Left colon (tissue), 2 donors: ENCODE data around the gene GOLGA8J. TPM values are rescaled to one million over a fixed set of nuclear protein-coding genes. Genes with fewer than 3 reads are reported as not detected.
A peak's percentile ranks its signal among the peaks of the same experiment; 100 is the strongest.
"Not testable (repeated sequence)": the region's sequence is repeated elsewhere in the genome, so short reads cannot be mapped to it uniquely, and the experiment has no call there.

ENCODE experiments used
- ATAC-seq: fragments of 200-7000 bp; cut with Tn5 transposase; one replicate; pipeline ENCODE4 v1.9.1; 2020; ENCODE audit warnings: mild to moderate bottlenecking, moderate library complexity
- DNase-seq, 2 donors: peaks; one replicate each; pipeline ENCODE4 v3.0.0-alpha.2; 2020
- intact Hi-C, 2 donors: fragments of 100-400 bp; cut with DNase I in 1 of 2; cut with micrococcal nuclease in 1 of 2; formaldehyde crosslinking; loops; one replicate each; pipeline versions ENCODE4 v1.11.2 to v1.14.0; 2022; cut with DNase I, micrococcal nuclease
- long read RNA-seq: library from polyadenylated mRNA; unstranded; transcript quantifications from one replicate; pipeline ENCODE4 v2.0.0, GENCODE V29; 2021
- total RNA-seq, 2 donors: library from RNA; stranded (reverse); fragmentation: NEBNext Ultra II Directional; extraction: Animal tissue kit (Norgen Biotek cat#: 25700); gene quantifications; one replicate each; pipeline ENCODE4 v1.2.1, GENCODE V29; 2021
- donor health status: DM: no; HTN: no; CAD: no.
- donor health status: DM: yes; HTN: yes; CAD: no.

GOLGA8J gene, protein sequence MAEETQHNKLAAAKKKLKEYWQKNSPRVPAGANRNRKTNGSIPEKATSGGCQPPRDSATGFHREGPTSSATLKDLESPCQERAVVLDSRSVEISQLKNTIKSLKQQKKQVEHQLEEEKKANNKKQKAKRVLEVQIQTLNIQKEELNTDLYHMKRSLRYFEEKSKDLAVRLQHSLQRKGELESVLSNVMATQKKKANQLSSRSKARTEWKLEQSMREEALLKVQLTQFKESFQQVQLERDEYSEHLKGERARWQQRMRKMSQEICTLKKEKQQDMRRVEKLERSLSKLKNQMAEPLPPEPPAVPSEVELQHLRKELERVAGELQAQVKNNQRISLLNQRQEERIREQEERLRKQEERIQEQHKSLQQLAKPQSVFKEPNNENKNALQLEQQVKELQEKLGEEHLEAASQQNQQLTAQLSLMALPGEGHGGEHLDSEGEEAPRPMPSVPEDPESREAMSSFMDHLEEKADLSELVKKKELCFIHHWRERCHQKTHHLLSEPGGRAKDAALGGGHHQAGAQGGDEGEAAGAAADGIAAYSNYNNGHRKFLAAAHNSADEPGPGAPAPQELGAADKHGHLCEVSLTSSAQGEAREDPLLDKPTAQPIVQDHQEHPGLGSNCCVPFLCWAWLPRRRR
- total RNA-seq: not detected
- long read RNA-seq: 0 reads

DNA sequence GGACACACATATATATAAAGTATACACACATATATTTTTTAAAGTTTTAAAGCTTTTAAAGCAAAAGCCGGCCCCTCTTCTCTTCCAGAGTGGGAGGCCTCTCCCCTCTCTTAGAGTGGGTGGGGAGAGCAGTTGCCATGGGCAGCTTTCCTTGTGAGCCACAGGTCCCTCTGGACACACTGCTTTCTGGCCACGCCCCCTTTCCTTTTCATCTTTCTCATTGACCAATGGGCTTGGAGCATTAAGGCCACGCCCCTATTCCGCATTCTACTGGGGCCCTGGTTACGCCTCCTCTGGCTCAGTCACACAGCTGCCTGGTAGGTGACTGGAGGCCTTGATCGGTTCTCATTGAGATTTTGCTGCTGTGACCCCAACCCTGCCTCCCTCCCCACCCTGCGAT, at the start of gene GOLGA8J:
TSS of gene GOLGA8J (plus strand) at position 301 of the 400 bp plus-strand sequence. CDS start at position 399, 98 bp downstream.
- DNase-seq, ATAC-seq, intact Hi-C loops: not testable (repeated sequence)

DNA sequence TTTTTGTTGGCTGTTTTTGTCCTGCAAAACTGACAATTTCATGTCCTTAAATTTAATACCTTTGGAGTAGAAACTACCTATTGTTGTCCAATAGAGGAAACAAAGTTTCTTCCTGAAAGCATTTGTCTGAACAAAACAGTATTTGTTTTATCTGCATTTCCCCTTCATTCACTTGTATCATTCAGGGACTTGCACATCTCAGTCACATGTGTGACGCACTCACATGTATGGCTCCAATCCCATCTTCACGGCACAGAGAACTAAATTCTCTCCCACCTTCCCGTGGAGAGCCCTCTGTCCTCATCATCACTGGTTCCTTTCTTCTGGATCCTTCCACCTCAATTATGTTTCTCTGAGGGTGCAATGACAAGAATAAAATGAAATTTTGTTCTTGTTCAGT, 49.5 kb upstream of the GOLGA8J start:
- ATAC-seq (no peak), DNase-seq (no peak)
- intact Hi-C loops: no loop called here

DNA sequence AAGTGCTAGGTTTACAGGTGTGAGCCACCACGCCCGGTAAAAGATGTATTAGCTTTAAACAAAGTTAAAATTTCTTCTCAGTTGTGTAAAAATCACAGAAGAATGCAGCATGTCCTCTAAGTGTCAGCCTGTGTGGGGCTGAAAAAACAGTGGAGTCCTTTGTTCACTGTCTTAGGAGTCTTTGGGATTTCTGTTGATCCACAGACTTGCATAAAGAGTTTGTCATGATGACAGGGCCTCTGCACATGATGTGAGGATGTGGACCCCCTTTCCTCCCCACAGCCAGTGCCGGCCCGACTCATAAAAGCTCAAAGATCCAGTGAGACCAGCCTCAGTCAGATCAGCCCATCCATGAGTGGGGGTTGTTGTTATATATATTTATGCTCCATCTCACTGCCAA, 49.0 kb upstream of the GOLGA8J start:
- intact Hi-C loops: no loop called here
- ATAC-seq: no peak
- no peak for DNase-seq

DNA sequence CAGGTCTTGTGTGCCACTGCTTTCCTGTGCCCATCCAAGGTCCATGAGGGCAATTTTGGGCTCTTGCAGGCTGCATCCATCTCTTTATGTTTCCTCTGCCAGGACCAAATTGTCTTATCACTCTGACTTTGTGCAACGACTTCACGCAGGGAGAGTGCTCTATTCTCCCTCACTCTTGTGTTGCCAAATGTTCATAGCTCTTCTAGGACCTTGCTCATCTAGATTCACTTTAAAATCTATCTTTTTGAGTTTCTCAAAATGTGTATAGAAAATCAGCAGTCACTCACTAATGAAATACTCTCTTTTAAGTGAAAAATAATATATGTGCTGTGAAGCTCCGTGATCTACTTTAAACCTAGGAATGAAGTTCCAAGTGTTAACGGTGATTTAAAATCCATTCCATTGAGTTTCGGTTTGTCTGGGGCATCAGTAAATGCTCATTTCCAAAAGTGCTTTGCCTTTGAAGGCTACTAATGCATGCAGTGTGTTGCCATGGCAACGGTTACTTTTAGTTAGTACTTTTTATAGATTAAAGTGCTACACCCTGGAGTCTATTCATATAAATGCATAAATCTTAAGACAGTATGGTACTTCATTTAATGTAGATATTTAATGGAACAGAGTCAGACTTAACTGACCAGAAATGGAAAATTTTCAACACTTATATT, 46.6 kb upstream of the GOLGA8J start:
- ATAC-seq (no peak), DNase-seq (no peak)

DNA sequence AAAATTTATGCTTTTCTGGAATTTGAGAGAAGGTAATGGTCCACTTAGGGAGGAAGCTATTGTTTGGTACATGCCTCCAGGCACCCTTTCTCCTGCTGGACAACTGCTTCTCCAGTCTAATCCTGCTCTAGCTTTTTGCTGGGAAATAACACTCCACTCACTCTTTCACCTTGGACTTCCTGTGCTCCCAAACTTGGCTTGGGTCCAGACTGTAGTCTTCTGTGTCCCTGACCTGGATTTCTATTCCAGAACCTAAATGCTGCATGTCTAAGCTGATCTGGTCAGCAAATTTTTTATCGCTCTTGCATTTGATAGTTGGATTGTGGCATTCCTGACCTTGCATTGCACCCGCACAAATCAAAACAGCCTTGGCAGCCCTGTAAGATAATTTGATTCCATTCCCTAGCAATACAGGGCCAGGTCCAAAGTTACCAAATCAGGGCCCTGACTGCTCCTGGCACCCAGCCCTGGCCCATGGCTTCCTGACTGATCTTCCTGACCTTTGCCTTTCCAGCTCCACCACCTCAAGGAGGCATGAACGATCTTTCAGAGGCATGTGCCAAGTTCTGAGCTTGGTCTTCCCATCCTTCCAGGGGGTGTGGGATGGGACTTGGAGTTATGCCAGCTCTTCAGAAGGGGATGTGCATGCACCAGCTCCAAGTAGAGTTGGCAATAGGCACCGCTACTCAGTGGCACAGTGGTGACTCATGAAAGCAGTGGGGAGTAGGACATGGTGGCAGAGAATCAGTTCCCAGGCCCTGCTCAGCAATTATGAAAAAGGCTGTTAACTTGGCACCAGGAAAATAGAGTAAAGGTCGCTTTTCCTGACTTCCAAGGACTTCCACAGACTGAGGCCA, 43.9 kb upstream of the GOLGA8J start:
- ATAC-seq (peak; percentile 87), DNase-seq (peak in 1 of 2 donors; percentile 57)
- intact Hi-C loops: no loop called here

More for the DNA sequence above, 46.6 kb upstream of the GOLGA8J start:
- intact Hi-C loops: no loop called here

DNA sequence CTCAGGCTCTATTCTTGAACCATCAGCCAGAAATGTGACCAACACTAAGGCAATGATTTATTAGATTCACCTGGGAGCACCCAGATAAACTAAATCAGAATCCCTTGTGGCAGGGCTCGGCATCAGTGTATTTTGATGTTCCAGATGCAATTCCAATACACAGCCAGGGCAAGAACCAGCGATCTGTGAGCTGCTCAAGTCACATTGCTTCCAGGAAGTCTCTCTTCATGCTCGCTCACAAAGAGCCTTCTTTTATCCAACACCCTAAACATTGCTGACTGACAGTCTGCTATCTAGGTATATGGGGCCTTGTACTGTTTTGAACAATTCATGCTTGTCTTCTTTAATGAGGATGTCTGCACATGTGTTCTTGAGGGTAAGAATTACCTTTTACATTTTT, 40.9 kb upstream of the GOLGA8J start:
- DNase-seq (no peak), ATAC-seq (no peak)
- intact Hi-C loops: no loop called here

DNA sequence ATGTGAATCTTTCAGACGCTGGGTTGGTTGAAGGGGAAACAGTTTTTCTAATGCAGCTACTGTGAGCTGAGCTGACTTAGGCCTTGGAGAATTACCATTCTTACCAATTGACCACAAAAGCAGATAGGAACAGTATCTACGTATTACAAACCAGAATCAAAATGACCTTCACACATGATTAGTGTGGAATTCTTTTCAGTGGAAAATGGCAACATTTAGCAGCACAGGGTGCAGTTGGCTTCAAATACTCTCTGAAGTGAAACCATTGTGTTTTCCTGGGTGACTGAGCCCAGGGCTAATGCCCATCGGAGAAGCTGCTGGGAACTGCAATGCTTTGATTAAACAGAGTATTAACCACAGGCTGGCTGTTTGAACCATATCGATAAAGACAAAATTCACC, 40.2 kb upstream of the GOLGA8J start:
- DNase-seq (no peak), ATAC-seq (no peak)
- intact Hi-C loops: no loop called here

DNA sequence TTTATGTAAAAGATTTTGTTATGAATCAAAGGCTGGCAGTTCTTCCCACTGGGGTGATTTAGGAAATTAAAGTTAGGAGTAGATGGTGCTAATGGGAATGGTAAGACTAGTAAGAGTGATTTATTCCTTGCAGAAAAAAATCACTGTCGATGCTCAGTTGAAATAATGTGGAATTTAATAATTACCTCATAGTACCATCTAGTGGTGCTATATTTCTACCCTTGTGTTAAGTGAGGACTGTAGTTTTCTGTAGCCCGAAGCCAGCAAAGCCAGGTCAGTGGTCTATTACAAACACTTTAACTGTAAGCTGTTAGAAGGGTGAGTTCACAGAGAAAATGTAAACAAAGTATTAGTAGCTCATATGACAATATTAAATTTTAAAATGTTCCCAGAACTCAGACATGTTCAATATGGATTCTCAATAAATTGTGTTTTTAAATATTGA, 39.5 kb upstream of the GOLGA8J start:
- DNase-seq (no peak), ATAC-seq (no peak)

DNA sequence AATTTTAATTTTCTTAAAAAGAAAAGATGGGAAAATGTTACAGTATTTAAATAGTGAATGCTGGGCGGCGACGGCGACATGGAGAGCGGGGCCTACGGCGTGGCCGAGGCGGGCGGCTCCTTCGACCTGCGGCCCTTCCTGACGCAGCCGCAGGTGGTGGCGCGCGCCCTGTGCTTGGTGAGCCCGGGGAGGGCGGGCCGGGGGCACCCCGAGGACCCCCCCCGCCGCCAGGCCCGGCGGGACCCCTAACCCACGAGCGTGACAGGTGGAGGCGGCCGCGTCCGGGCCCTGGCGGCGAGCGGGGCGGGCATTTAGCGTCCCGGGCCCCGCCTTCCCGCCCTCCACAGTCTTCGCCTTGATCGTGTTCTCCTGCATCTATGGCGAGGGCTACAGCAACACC, 38.4 kb upstream of the GOLGA8J start:
- intact Hi-C loops: no loop called here
- ATAC-seq (peak; percentile 14), DNase-seq (peak in 1 of 2 donors; percentile 31)

More for the DNA sequence above, 39.5 kb upstream of the GOLGA8J start:
- intact Hi-C loops: no loop called here

DNA sequence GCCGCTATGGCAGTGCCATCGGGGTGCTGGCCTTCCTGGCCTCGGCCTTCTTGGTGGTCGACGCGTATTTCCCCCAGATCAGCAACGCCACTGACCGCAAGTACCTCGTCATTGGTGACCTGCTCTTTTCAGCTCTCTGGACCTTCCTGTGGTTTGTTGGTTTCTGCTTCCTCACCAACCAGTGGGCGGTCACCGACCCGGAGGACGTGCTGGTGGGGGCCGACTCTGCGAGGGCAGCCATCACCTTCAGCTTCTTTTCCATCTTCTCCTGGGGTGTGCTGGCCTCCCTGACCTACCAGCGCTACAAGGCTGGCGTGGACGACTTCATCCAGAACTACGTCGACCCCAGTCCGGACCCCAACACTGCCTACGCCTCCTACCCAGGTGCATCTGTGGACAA, 37.9 kb upstream of the GOLGA8J start:
- DNase-seq, ATAC-seq, intact Hi-C loops: not testable (repeated sequence)

DNA sequence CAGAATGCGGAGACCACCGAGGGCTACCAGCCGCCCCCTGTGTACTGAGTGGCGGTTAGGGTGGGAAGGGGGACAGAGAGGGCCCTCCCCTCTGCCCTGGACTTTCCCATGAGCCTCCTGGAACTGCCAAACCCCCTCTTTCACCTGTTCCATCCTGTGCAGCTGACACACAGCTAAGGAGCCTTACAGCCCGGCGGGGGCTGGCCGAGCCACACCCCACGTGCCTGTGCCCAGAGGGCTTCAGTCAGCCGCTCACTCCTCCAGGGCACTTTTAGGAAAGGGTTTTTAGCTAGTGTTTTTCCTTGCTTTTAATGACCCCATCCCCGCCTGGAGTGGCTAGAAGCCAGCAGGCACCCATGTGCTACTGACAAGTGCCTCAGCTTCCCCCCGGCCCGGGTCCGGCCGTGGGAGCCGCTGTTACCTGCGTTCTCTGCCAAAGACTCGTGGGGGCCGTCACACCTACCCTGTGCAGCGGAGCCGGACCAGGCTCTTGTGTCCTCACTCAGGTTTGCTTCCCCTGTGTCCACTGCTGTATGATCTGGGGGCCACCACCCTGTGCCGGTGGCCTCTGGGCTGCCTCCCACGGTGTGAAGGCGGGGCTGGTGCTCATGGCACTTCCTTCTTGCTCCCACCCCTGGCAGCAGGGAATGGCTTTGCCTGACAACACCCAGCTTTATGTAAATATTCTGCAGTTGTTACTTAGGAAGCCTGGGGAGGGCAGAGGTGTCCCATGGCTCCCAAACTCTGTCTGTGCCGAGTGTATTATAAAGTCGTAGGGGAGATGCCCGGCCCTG, 37.3 kb upstream of the GOLGA8J start:
- peak; percentile 99 for ATAC-seq

DNA sequence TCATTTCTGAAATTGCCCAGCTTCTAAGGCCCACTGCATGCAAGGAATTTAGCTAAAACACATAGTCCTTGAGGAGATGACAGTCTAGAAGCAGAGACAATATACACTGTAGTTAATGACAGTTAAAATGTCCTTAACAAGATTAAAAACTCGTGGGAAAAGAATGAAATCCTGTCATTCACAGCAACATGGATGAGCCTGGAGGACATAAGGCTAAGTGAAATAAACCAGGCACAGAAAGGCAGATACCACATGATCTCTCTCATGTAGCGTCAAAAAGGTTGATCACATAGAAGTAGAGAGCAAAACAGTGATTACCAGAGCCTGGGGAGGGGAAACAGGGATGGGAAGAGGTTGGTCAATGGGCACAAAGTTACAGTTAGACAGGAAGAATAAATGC, 36.3 kb upstream of the GOLGA8J start:
- ATAC-seq (no peak), DNase-seq (no peak)
- intact Hi-C loops: no loop called here

More for the DNA sequence above, 37.3 kb upstream of the GOLGA8J start:
- intact Hi-C loops: not testable (repeated sequence)
- DNase-seq: peak; percentile 50 to 70

DNA sequence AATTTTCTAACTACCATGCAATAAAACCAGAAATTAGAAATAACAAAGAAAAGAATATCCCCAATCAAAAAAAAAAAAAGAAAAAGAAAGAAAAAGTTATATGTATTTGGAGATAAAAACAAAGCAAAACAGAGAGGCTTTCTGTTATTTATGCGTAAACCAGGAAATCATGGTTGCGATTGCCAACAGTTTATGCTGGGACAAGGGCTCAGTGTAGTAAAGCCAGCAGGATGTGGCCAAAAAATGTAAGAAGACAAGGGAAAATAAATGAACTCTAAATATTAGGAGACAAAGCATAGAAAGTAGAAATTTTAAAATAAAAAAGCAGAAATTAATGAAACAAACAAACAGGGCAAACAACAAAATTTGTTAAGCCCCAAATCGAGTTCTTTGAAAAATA, 27.2 kb upstream of the GOLGA8J start:
- ATAC-seq (no peak), DNase-seq (no peak)
- intact Hi-C loops: no loop called here

DNA sequence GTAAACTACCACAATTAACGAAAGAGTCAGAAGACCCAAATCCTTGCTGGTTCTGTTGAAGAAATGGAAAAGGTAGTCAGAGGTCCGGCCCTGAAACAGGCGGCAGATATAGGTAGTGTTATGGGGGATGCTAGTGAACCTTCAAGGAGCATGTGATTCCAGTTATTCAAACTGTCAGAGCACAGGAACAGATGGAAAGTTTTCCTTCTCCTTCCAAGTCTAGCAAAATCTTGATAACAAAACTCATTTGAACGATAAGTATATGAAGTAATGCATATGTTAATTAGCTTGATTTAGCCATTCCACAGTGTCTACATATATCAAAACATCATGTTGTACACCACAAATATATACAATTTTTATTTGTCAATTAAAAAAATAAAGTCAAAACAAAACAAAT, 26.6 kb upstream of the GOLGA8J start:
- DNase-seq (no peak), ATAC-seq (no peak)
- intact Hi-C loops: no loop called here

DNA sequence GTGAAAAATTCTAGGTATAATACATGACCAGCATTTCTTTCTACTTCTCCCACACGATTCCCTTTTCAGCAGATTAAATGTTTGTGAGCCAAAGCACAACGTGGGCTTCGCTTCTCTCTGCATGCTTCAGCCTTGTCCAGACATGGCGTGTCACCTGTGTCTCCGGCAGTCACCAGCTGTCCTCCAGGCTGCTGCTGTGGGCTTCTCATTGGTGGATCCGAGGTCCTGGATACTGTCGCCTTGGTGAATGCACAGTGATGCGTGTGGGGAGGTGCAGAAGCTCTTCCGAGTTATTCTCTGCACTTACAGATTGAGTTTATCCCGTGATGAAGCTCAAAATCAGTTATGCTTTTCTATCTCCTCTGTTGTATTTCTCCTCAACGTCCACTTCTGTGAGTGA, 23.0 kb upstream of the GOLGA8J start:
- no peak for ATAC-seq
- intact Hi-C loops: no loop called here
- DNase-seq: no peak

DNA sequence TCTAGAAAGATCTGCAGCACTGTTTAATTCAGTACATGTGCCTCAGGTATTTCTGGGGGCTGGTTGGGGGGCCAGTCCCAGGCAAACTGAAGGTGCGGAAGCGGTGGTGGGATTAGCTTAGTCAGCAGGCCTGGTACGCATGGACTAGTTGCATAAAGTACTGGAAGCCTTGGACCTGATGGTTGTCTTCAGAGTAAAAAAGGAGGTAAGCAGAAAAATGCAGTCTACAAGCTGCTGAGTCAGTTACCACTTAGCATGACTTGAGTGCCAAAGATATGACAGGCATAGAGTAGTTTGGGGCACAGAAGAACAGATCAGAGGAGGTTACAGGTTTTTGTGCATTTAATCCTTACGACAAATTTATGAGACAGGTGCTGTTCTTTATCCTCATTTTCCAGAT, 19.9 kb upstream of the GOLGA8J start:
- ATAC-seq: no peak
- intact Hi-C loops: no loop called here
- no peak for DNase-seq

DNA sequence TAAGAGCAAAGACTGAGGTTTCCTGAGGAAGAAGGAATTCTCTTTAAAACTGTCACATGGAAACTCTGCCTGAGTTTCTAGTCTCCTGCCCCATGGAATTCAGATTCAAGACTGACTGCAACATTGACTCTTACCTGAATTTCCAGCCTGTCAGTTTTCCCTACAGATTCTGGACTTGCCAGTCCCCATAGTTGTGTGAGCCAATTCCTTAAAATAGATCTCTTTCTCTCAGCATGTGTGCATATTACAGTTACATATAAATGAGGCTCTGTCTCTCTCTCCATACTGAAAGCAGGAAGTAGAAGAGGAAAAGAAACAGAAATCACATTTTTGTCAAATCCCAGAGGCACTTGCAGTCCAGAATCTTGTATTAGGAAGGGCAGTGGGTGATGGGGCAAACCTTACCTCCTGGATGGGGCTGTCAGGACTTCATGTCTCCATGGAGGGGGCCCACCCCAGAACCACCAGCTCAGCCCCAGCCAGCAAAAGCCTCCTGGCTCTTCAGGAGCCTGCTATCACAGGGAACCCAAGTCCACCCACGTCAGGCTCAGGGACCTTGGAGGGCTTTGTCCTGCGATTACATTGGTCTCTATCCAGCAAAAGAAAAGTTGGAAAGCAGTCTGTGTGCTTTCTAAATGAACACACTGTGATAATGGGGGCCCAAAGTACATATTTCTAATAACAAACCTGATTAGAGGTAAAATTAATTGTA, 18.8 kb upstream of the GOLGA8J start:
- intact Hi-C loops: no loop called here
- no peak for DNase-seq
- ATAC-seq: no peak
